Endothelial cell of hepatic sinusoid (primary cell): ENCODE results near the gene ADARB2.
"Not testable (repeated sequence)": the region's sequence is repeated elsewhere in the genome, so short reads cannot be mapped to it uniquely, and the experiment has no call there.

Experiments
- in situ Hi-C: cut with HindIII; loops from 2 replicates; pipeline ENCODE4 v1.10.0; 2017; ENCODE audit warnings: low sequenced_read_pairs

The ADARB2 gene

DNA sequence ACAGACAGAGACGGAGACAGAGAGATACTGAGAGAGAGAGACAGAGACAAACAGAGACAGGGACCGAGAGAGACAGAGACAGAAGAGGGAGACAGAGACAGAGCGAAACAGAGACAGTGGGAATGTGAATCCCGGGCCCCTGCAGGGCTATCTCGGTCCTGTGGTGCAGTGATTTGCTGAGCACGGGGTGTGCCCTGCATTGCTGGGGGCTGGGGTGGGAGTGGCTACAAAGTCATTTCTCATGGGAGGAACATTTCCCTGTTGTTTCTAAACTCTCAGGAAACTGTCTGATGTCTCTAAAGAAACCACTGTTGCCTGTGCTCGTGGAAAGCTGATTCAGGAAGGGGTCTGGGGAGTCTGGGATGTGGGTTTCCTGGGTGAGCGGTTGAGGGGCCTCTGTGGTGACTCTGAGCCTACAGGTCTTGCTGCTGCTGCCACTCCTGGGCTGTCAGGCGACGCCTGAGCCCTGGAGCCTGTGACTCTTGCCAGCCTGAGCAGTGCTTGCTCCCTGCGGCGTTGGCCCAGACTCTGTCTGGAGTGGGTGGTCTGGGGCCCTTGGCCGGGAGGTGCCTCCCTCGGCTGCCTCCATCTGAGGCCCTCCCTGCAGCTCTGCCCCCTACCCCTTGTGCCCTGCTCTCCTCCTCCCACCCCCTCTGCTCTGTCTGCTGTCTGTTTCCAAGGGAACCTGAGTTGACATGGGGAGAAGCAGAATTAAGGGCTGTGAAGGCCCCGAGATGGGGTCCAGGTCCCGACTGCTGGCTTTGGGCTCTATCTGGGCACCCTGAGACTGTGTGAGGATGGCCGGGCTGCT is 389.2 kb downstream of the ADARB2 start:
- in situ Hi-C loops: no loop called here

DNA sequence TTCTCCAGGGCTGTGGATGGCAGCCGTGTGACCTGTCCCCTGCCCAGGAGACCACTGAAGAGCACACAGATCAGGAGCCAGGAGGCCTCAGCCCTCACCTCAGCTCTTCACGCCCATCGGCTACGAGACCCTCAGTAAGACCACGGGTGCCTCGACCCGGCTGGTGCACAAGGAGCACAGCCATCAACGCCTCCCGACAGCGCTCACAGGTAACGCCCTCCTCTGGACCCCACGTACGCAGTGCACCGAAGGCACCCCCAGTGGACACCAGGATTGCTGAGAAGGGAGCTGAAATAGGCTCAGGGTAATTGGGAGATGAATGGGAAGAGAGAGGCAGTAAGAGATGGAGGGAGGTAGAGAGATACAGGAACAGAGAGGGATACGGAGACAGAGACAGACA is 389.8 kb downstream of the ADARB2 start:
- in situ Hi-C loops: no loop called here

GRCh38 chr10:1346201-1346600 is 391.1 kb downstream of the ADARB2 start:
- in situ Hi-C loops: no loop called here

GRCh38 chr10:1345368-1345767 is 392.0 kb downstream of the ADARB2 start:
- in situ Hi-C loops: no loop called here

GRCh38 chr10:1344846-1345245 is 392.5 kb downstream of the ADARB2 start:
- in situ Hi-C loops: no loop called here

GRCh38 chr10:1344408-1344807 is 392.9 kb downstream of the ADARB2 start:
- in situ Hi-C loops: no loop called here

- in situ Hi-C loops: no loop called here
Observed at GRCh38 chr10:1343176-1343575, 394.1 kb downstream of the ADARB2 start.

GRCh38 chr10:1341052-1341451 is 396.3 kb downstream of the ADARB2 start:
- in situ Hi-C loops: not testable (repeated sequence)

DNA sequence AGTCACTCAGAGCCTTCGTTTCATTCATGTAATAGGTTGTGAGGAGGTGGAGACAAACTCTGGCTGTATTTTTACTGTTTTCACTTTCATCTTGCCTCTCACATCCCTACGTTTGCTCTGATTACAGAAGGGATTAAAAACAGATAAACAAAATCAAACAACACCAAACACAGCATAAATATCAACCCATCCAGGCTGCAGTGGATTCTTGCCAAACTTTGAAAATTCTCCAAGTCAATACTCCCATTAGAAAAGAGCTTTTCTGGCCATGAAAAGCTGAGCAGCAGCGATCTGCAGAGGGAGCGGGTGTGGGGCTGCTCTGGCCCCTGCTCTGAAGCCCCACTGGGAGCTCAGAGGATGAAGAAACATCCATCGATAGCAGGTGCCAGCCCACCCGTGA is 397.9 kb downstream of the ADARB2 start:
- in situ Hi-C loops: no loop called here

- in situ Hi-C loops: no loop called here
Observed at GRCh38 chr10:1335642-1336041, 401.7 kb downstream of the ADARB2 start.

GRCh38 chr10:1333981-1334380 is 403.3 kb downstream of the ADARB2 start:
- in situ Hi-C loops: no loop called here

- in situ Hi-C loops: no loop called here
Observed at GRCh38 chr10:1331560-1331959, 405.8 kb downstream of the ADARB2 start.

DNA sequence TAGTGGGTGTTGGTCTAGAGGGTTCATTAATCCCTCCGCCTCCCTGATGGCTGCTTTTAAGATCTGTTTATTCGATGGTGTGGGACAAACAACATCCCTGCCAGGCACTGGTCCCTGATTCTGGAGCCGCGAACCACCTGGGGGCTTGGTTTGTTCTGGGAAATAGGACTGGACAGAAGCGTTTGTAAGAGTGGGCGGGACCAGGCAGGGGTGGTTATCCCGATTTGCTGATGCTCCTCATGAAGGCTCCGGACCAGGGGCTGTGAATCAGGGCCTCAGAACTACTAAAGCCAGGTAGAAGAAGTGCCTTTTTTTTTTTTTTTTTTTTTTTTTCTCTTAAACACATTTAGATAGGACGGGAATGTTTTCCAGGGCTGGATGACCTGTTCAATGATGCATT is 407.7 kb downstream of the ADARB2 start:
- in situ Hi-C loops: no loop called here

GRCh38 chr10:1328981-1329614 is 408.2 kb downstream of the ADARB2 start:
- in situ Hi-C loops: no loop called here

- in situ Hi-C loops: no loop called here
Observed at GRCh38 chr10:1328161-1328823, 409.0 kb downstream of the ADARB2 start.

- in situ Hi-C loops: no loop called here
Observed at GRCh38 chr10:1327759-1328158, 409.6 kb downstream of the ADARB2 start.

- in situ Hi-C loops: not testable (repeated sequence)
Observed at GRCh38 chr10:1326514-1326913, 410.8 kb downstream of the ADARB2 start.

DNA sequence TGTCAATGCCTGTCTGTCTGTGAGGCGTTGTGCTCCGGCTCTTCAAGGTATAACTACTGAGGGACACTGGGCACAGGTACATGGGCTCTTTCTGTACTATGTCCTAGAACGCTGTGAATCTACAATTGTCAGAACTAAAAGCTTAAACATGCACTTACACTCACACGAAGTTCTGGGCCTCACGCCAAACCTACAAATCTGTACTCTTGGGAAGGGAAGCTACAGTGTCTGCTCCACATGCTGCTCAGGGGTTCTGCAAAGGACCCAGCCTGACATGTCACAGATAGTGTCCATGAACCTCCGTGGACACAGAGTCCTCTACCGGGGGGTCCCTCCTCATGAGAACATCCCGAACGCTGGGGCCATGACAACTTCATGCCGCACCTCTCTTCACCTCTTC is 412.4 kb downstream of the ADARB2 start:
- in situ Hi-C loops: loop anchor here (5.0 kb wide), 1 partner anchor 32 kb away; no protein-coding TSS in a partner anchor

- in situ Hi-C loops: loop anchor here (5.0 kb wide), 1 partner anchor 33 kb away; no protein-coding TSS in a partner anchor
Observed at GRCh38 chr10:1323951-1324350, 413.4 kb downstream of the ADARB2 start.

DNA sequence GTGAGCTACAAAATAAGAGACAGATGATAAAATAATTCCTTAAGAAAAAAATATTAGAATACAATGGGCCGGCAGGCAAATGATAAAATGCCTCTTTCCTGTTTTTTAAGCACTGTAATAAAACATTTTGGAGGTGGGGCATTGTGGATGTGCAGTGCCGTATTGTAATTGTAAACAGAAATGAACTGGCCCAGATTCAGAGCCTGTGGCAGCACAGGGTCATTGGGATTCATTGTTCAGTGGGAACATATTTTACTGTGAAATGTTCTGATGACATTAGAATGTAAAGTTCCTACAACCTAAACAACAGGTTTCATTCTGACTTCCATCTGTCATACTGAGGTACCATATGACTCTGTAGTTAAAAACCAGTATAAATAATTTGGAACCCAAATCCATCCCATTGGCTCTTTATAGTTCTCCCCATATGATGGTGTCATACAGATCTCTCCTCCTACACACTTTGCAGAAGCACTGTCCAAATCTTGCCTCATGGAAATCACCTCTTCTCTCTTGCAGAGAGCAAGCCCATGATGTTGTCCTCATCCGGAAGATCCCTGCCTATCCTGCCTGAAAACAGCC is 416.5 kb downstream of the ADARB2 start:
- in situ Hi-C loops: loop anchor here (5.0 kb wide), 1 partner anchor 36 kb away; no protein-coding TSS in a partner anchor

- in situ Hi-C loops: loop anchor here (10.0 kb wide), 1 partner anchor 838 kb away; no protein-coding TSS in a partner anchor
Observed at GRCh38 chr10:1316809-1317143, 420.5 kb downstream of the ADARB2 start.
